Ovary (tissue), 9 donors: ENCODE measurements around the gene KATNAL1. TPM values are rescaled to one million over a fixed set of nuclear protein-coding genes. Genes with fewer than 3 reads are reported as not detected.

Source experiments
- DNase-seq, 5 donors: peaks; one replicate each; pipeline ENCODE4 v3.0.0-alpha.2; 2019 to 2020
- H3K27ac ChIP-seq, 2 donors: fragments of 200-600 bp; one replicate each; pipeline versions ENCODE4 v1.5.1 to v1.8.0; 2019 to 2022
- H3K27me3 ChIP-seq: fragments of 200-600 bp; one replicate; pipeline ENCODE4 v1.8.0; 2022
- H3K36me3 ChIP-seq: fragments of 200-600 bp; sonication (generic); one replicate; pipeline ENCODE4 v1.5.1; 2019
- H3K4me1 ChIP-seq: one replicate; pipeline ENCODE4 v1.8.1; 2013; ENCODE audit warnings: mild to moderate bottlenecking, moderate library complexity; ENCODE audit not compliant: insufficient read depth
- H3K4me3 ChIP-seq: fragments of 200-600 bp; sonication (generic); one replicate; pipeline ENCODE4 v1.5.1; 2017
- H3K9me3 ChIP-seq, 2 donors: fragments of 200-600 bp in 1 of 2; sonication (generic) in 1 of 2; one replicate each; pipeline versions ENCODE4 v1.5.1 to v1.8.1; 2013 to 2019; ENCODE audit warnings: mild to moderate bottlenecking in 1 of 2, moderate library complexity in 1 of 2
- CTCF ChIP-seq, 3 donors: fragments of 450-650 bp in 2 of 3; fragments of 200-600 bp in 1 of 3; IDR thresholded peaks; one replicate each; pipeline versions ENCODE4 v1.5.1 to v1.8.0; 2016 to 2022; ENCODE audit warnings: antibody characterized with exemption in 3 of 3, mild to moderate bottlenecking in 1 of 3
- EP300 ChIP-seq: sonication (generic); formaldehyde crosslinking; IDR thresholded peaks from one replicate; pipeline ENCODE4 v1.6.1; 2017; ENCODE audit warnings: antibody characterized with exemption
- POLR2A ChIP-seq: fragments of 450-650 bp; IDR thresholded peaks from one replicate; pipeline ENCODE4 v1.6.1; 2017; ENCODE audit warnings: antibody characterized with exemption, mild to moderate bottlenecking, moderate library complexity
- WGBS, 3 donors: extraction: QIAGEN DNeasy Blood & Tissue Kit in 1 of 3; methylation state at CpG; one replicate each; pipeline versions ENCODE4 v1.1.5 to v1.1.7; 2013 to 2017; 5-methylcytosine and 5-hydroxymethylcytosine counted together
- intact Hi-C, 4 donors: fragments of 100-400 bp; cut with DNase I; formaldehyde crosslinking; loops; one replicate each; pipeline versions ENCODE4 v1.11.0 to v1.15.1; 2022 to 2023
- polyA plus RNA-seq, 2 donors: library from polyadenylated mRNA; stranded (reverse); fragments of 200-250 nt in 1 of 2; fragments of 350-450 nt in 1 of 2; fragmentation: Illumina TruSeq in 1 of 2; extraction: RNeasy Lipid Tissue Mini Kit (QIAGEN cat#74804) in 1 of 2; gene quantifications; one replicate each; pipeline ENCODE4 v1.2.3, GENCODE V29; 2013 to 2014
- total RNA-seq, 7 donors: library from RNA; depleted of rRNA in 2 of 7; stranded (reverse); fragments of >200 nt in 2 of 7; fragmentation: NEBNext Ultra II Directional in 3 of 7; extraction: Animal tissue kit (Norgen Biotek cat#: 25700) in 3 of 7; gene quantifications; one replicate each; pipeline versions ENCODE4 v1.1.0 to v1.2.4, GENCODE V29; 2016 to 2023
- donor health status: DM: no; HTN: no; CAD: no; lungs with moderate emphysema.
- donor health status: DM: no; HTN: no; CAD: no.
- donor health status: Bipolar disorder and iron deficiency.
- donor health status: DM: yes; HTN: yes; CAD: no.
- donor health status: DM: no; HTN: no; CAD: no.
- donor health status: DM: yes; HTN: yes; CAD: no.

The KATNAL1 gene
- total and polyA plus RNA-seq, 9 donors = 2.9 to 23.2 (median 15.7) TPM

GRCh38 chr13:30346789-30347167 lies 39.4 kb upstream of the KATNAL1 start:
- no peaks in the 10 kb centered on the region for H3K27me3 ChIP-seq
- no peak for DNase-seq
- no peaks in the 10 kb centered on the region for H3K9me3 ChIP-seq
- TF ChIP-seq EP300 (no peak), CTCF (IDR thresholded peaks at IDR 0.05) (no peak), POLR2A (no peak)
- peaks cover 2% of the 10 kb centered on the region for H3K4me1 ChIP-seq
- no peak overlapping the region for H3K4me3 ChIP-seq
- 80 to 88% (median 83%) methylated on average over 4 of the region's 4 CpGs for WGBS, 3 donors
- intact Hi-C loops = no loop called here
- no peaks in the 10 kb centered on the region for H3K36me3 ChIP-seq
- no peak overlapping the region for H3K27ac ChIP-seq

DNA sequence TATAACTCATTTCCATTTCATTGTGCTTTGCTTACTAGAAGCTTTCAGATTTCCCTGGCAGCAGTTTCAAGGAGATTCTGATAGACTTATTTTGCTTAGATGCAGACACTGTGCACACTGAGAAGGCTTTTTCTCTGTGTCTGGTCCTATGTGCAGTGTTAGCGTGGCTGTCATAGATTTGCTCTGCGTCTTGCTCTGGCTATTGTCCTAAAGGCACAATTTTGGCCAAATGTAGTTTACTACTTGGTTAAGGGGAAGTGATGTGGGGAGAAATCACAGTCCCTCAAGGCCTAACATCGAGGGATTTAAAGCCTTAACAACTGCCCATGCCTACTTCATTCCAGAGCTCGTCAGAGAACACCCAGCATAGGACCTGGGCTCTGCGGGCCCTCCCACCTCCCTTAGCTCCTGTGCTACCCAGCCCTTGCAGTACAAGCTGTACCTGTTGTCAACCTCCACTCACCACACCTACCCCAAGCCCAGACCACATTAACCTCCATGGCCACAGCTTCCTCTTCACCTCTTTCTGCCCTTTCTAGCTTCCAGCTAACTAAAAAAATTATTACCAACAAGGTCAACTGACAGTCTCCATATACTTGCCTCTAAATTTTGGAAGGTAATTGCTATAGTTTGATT lies 38.9 kb upstream of the KATNAL1 start:
- Histone ChIP-seq H3K36me3 (no peaks in the 10 kb centered on the region), H3K9me3 (no peaks in the 10 kb centered on the region), H3K27me3 (no peaks in the 10 kb centered on the region), H3K27ac (no peak overlapping the region), H3K4me3 (no peak overlapping the region), H3K4me1 (peaks cover 3% of the 10 kb centered on the region)
- TF ChIP-seq POLR2A = no peak
- no peak for TF ChIP-seq CTCF (IDR thresholded peaks at IDR 0.05)
- no peak for TF ChIP-seq EP300
- WGBS, 3 donors = 88 to 93% (median 88%) methylated on average over 5 of the region's 5 CpGs
- intact Hi-C loops = no loop called here
- no peak for DNase-seq

DNA sequence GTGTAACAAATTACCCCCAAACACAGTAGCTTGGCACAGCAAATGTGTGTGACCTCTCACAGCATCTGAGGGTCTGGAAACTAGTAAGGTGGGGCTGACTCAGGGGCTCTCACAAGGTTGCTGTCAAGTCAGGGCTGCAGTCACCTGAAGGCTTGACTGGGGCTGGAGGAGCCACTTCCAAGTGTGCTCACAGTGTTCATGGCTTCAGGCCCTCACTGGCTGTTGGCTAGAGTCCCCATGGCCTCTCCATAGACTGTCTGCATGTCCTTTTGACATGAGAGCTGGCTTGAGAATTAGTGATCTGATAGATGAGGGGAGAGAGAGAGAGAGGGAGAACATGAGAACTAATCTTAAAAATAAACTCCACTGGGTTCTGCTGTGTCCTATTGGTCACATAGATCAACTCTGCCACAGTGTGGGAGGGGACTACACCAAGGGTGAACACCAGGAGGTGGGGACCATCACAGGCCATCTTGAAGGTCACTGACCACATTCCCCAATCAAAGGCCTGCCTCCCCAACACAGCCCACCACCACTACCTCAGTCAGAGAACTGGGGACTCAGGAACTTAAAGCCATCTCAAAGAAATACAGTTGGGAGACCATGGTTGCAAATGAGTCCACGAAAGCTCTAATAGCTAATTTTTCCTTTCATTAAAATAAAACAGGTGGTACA lies 38.2 kb upstream of the KATNAL1 start:
- intact Hi-C loops = no loop called here
- H3K4me1 ChIP-seq = peaks cover 6% of the 10 kb centered on the region
- no peaks in the 10 kb centered on the region for H3K9me3 ChIP-seq
- no peak overlapping the region for H3K27ac ChIP-seq
- no peak for DNase-seq
- H3K36me3 ChIP-seq = no peaks in the 10 kb centered on the region
- no peak overlapping the region for H3K4me3 ChIP-seq
- TF ChIP-seq POLR2A = no peak
- TF ChIP-seq EP300 = no peak
- TF ChIP-seq CTCF (IDR thresholded peaks at IDR 0.05) = no peak
- no peaks in the 10 kb centered on the region for H3K27me3 ChIP-seq
- WGBS, 3 donors = 97 to 100% (median 97%) methylated on average over 1 of the region's 1 CpG

GRCh38 chr13:30341815-30342570 lies 34.6 kb upstream of the KATNAL1 start:
- Histone ChIP-seq H3K27ac (peak overlapping the region in 1 of 2 donors; percentile 40), H3K9me3 (no peaks in the 10 kb centered on the region), H3K36me3 (no peaks in the 10 kb centered on the region), H3K4me3 (no peak overlapping the region), H3K4me1 (peaks cover 16% of the 10 kb centered on the region), H3K27me3 (no peaks in the 10 kb centered on the region)
- TF ChIP-seq CTCF (IDR thresholded peaks at IDR 0.05) (no peak), EP300 (no peak), POLR2A (no peak)
- intact Hi-C loops = no loop called here
- WGBS, 3 donors = 12 to 19% (median 12%) methylated on average over 9 of the region's 9 CpGs
- peak; percentile 77 to 85 (median 83) for DNase-seq
